GM12801 (cell line): Measurements from ENCODE around the gene GUCY2C.

Experiments used
- TF ChIP-seq, protein P1 (sequence below): IDR thresholded peaks from one replicate; pipeline ENCODE4 v1.5.1; 2011; ENCODE audit warnings: control low read depth; ENCODE audit not compliant: insufficient read length; ENCODE audit errors: extremely low read depth

GUCY2C gene

DNA sequence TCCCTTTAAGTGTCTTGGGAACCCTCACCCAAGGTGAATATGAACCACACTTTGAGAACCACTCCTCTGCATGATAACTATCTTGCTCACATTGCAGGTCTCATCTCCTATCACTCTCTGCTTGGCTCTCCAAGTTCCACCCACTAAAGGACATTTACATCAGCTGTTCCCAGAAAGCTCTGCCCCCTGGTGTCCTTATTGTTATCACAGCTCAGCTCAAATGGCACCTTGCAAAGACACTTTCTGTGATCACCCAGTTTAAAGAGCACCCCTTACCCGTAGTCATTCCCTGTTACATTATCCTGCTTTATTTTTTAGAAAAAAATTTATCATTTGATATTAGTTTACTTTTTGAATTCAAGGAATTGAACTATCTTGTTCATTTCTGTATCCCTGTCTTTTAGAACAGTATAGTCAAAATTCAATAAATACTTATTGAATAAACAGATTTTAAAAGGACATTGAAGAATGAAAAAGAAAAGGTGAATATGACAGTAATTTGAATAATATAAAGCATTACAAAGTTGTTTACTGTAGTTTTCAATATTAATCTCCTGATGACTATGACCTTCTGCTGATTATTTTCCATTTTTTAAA, 20.5 kb upstream of the GUCY2C start:
- TF ChIP-seq, protein P1, sequence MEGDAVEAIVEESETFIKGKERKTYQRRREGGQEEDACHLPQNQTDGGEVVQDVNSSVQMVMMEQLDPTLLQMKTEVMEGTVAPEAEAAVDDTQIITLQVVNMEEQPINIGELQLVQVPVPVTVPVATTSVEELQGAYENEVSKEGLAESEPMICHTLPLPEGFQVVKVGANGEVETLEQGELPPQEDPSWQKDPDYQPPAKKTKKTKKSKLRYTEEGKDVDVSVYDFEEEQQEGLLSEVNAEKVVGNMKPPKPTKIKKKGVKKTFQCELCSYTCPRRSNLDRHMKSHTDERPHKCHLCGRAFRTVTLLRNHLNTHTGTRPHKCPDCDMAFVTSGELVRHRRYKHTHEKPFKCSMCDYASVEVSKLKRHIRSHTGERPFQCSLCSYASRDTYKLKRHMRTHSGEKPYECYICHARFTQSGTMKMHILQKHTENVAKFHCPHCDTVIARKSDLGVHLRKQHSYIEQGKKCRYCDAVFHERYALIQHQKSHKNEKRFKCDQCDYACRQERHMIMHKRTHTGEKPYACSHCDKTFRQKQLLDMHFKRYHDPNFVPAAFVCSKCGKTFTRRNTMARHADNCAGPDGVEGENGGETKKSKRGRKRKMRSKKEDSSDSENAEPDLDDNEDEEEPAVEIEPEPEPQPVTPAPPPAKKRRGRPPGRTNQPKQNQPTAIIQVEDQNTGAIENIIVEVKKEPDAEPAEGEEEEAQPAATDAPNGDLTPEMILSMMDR, result no peak

DNA sequence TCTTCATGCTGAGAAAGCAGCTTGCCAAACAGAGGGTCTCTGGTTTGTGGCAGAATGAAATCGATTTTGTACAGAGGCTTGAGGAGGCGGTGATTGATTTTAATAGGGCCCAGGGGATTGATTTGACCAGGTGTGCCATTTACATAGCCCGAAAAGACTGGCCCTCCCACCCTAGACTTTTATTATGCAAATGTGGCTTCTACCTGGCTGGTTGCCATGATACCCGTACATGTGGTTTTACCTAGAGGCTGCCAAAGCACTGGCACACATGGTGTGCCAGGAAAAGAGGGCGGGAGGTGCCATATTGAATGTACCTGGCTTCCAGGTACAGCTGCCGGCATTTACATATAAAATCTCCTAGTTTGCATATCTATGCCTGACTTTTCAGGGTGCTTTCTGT, 18.0 kb upstream of the GUCY2C start:
- TF ChIP-seq, protein P1, result no peak

DNA sequence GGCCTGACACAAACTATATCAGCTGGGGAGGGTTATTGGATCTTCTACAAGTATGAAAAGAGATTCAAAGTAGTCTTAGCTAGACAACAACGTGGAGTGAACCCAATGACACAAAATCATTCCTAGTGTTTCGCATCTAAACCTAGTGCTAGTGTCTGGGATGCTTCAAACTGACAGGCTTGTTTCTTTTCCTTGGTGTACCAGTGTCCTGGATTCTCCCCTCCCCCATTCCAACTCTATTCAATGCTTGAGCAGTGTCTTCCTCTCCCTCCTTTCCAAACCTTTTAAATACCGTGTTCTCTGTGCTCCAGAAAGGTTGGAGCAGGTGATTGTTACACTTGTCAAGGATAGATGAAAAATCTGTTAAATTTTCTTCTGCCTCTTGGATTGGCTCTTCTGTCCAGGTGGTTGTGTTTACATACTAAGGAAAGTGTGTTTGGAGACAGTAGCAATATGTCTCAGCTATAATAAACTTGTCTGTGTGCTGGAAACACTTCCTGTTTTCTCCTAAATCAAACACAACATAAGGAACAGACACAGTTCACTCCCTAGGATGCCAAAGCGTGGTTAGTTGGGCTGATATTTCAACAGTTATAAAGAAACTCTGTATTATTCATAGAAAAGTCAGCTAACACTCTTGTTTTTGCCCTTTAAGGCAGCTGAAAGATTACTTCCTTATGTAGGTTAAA, 14.4 kb upstream of the GUCY2C start:
- TF ChIP-seq, protein P1, result no peak

DNA sequence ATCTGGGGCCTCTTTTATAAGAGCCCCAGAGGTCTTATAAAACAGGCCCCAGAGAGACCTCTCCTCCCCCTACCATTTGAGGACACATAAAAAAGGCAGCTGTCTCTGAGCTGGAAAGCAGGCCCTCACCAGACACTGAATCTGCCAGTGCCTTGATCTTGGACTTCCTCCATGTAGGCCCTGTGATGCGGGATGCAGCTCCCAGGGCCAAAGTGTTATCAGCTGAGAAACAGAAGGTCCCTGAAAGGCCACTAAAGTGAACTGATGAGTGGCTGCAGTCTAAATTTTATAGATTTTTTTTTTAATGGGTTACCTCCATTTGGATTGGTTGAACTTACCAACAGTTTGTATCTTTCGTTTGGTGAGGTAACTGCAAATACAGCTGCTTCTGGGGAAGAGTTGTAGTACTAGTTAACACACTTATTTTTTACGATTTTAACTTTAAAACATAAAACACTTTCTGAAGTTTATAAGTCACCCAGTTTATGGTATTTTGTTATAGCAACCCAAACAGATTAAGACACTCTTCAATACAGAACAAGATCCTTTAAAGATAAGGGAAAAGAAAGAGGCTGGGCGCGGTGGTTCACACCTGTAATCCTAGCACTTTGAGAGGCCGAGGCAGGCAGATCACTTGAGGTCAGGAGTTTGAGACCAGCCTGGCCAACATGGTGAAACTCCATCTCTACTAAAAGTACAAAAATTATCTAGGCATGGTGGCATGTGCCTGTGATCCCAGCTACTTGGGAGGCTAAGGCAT, 5.6 kb upstream of the GUCY2C start:
- TF ChIP-seq, protein P1, result no peak

DNA sequence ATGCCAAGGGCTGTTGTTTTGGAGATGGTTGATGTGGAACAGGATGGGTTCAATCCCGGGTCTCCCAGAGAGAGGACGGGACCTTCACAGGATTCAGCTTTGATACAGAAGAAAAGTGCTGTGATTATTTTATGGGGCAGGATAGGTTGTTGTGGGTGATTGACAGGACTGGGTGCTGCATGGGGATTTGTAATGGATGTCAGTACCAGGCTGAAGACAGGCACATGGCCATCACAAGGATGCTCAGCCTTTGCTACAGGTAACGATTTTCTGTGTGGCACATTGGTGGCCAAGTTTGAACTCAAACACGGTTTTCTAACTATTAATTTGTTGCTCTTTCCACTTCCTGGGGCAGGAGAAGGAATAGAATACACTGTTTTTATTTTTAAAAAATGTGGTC, 4.5 kb upstream of the GUCY2C start:
- TF ChIP-seq, protein P1, result no peak

DNA sequence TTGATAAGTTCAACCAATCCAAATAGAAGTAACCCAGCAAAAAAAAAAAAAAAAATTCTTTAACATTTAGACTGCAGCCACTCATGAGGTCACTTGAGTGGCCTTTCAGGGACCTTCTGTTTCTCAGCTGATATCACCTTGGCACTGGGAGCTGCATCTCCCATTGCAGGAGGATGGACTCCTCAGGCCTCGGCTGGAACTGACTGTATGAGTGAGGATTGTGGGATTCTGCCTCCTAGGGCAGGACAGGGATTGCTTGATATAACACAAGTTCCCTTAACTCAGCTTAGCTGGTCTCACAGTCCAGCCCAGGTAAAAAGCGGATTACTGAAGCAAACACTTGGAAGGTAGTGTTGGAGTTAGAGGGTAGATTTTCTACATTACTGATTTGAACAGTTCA, 3.5 kb upstream of the GUCY2C start:
- TF ChIP-seq, protein P1, result no peak

DNA sequence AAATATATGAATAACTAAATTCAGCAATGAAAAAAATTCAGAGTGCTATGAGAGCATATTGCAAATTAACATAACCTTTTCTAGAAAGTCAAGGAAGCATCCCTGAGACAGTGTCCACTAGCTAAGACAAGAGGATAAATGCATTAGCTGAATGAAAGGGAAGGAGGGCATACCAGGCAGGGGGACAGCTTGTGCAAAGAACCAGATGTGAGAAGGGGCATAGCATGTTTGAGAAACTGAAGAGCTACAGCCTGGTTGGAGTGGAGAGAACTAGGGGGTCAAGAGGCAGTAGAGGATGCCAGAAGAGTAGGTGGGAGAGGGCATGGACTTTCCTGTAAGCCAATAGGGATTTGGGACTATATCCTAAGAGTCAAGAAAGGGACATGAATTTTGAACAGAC, 2.2 kb upstream of the GUCY2C start:
- TF ChIP-seq, protein P1, result no peak
